22Rv1 (cell line): ENCODE results near the gene DIP2C.
"Not testable (repeated sequence)": the region's sequence is repeated elsewhere in the genome, so short reads cannot be mapped to it uniquely, and the experiment has no call there.

ENCODE experiments used
- H3K27ac ChIP-seq: fragments of 450-650 bp; 2 replicates; pipeline ENCODE4 v1.5.1; 2017
- CTCF ChIP-seq: fragments of 450-650 bp; IDR thresholded peaks from 2 replicates; pipeline ENCODE4 v1.5.1; 2017; ENCODE audit warnings: mild to moderate bottlenecking
- ZFX ChIP-seq: fragments of 450-650 bp; IDR thresholded peaks from 2 replicates; pipeline ENCODE4 v1.6.1; 2017; ENCODE audit warnings: antibody characterized with exemption, borderline replicate concordance

Gene DIP2C

DNA sequence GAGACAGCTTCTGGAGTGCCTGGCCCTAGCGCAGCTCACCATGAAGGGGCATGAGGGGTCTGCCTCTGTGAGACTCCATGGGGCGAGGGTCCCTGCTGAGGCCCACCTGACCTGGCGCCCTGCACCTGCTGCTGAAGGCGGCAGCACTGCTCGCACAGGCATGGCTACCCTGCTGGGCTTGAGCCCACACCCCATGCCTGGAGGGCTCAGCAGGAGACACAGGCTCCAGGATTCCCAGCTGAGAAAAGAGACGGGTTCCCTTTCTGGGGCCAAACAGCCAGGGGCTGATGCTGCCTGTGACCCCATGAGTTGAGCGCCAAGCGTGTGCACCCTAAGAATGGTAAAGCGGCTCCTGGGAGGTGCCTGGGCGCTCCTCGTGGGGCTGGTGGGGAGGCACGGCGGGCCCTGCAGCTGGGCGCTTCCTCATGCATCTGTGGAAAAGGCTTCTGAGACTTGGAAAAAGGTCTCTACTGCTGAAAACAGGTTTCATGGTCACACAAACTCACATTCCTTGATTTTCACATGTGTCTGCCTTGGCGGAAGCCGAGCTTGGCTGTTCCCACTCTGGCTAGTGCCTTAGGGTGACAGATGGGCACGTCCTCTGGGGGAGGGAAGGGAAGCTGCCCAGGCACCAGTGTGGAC lies 320.8 kb downstream of the DIP2C start:
- TF ChIP-seq CTCF (no peak), ZFX (no peak)
- H3K27ac ChIP-seq = no peak overlapping the region

GRCh38 chr10:368107-368506 lies 321.4 kb downstream of the DIP2C start:
- not testable (repeated sequence) for H3K27ac ChIP-seq

- no peak for TF ChIP-seq CTCF
- TF ChIP-seq ZFX = no peak
- no peak overlapping the region for H3K27ac ChIP-seq
These were observed 321.8 kb downstream of the DIP2C start for GRCh38 chr10:367636-368035.

DNA sequence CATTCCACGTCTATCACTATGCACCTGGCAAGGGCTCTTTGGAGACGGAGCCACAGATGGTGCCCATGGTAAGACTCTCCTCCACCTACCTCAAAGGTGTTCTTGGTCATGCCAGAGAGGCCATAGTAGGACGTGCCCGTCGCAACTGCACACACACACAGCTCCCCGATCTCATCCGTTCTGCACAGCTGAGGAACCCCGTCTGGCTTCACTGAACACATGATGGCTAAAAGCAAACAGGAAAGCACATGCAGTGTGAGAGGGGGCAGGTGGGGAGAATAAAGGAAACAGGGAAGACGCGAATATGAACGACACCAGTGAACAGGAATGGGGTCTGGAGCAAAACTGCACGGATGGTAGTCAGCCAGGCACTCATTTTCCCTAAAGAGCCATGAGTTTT lies 323.3 kb downstream of the DIP2C start:
- H3K27ac ChIP-seq = no peak overlapping the region
- no peak for TF ChIP-seq CTCF
- no peak for TF ChIP-seq ZFX

GRCh38 chr10:364267-364775 lies 325.1 kb downstream of the DIP2C start:
- TF ChIP-seq ZFX (no peak), CTCF (no peak)
- no peak overlapping the region for H3K27ac ChIP-seq

- no peak overlapping the region for H3K27ac ChIP-seq
- no peak for TF ChIP-seq CTCF
These were observed 326.3 kb downstream of the DIP2C start for GRCh38 chr10:363152-363551.

DNA sequence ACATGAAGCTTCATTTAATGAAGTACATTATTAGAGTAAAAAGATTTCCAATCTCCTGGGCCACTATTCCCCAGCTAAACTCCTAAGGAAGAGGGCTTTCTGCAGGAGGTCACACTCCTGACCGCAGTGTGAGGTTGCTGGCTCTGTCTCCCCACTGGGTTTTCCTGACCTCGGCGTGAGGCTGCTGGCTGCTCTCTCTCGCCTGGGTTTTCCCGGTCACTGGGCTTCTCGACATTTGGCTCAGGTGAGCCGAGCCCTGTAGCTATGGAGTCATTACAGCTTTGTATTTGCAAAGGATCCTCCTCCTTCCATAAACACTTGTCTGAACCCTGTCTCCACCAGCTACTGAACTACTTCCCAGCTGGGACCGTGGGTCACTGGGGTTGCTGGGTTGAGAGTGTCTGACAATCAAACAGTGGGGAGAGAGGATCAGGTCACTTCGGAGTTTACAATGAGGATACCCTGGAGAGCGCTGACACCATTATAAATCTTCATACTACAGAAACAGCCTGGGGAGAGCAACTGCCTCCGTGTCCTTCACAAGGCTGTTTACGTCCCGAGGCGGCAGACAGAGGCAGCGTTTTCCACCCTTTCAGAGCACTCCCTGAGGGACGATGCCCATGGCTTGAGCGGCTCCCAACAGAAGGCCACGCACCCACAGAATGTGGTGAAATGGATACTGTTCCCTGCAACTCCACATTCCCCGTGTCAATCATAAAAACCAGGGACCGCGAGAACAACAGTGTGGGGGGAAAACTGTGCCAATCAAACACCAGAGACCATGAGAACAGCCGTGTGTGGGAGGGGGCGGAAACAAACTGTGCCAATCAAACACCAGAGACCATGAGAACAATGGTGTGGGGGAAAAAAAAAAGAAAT lies 328.0 kb downstream of the DIP2C start:
- no peak for TF ChIP-seq CTCF
- no peak overlapping the region for H3K27ac ChIP-seq
